ENCODE measurements around the gene EIF4G1. TPM values are rescaled to one million over a fixed set of nuclear protein-coding genes. Genes with fewer than 3 reads are reported as not detected.

EIF4G1 gene
- total RNA-seq, 4 donors from 2014 or later: 382 to 463 (median 418) TPM

GRCh38 chr3:184277366-184277765 is 37.0 kb upstream of the EIF4G1 start:
- peaks cover 5% of the 10 kb centered on the region for H3K4me1 ChIP-seq
- H3K9me3 ChIP-seq: no peaks in the 10 kb centered on the region
- no peak overlapping the region for H3K27ac ChIP-seq
- no peak for TF ChIP-seq POLR2AphosphoS5 (IDR thresholded peaks at IDR 0.05)
- TF ChIP-seq EP300 (IDR thresholded peaks at IDR 0.05): no peak
- no peak for TF ChIP-seq CTCF (IDR thresholded peaks at IDR 0.05)
- TF ChIP-seq POLR2A (IDR thresholded peaks at IDR 0.05): no peak
- no peaks in the 10 kb centered on the region for H3K36me3 ChIP-seq
- peaks cover 42% of the 10 kb centered on the region for H3K27me3 ChIP-seq
- no peak overlapping the region for H3K4me3 ChIP-seq
- 88% methylated on average over 2 of the region's 6 CpGs for WGBS
- no peak for DNase-seq (ENCODE audit: low spot score in 2 of 2)

GRCh38 chr3:184282941-184283340 is 31.5 kb upstream of the EIF4G1 start:
- TF ChIP-seq POLR2A (IDR thresholded peaks at IDR 0.05): no peak
- H3K27me3 ChIP-seq: peaks cover 8% of the 10 kb centered on the region
- H3K4me1 ChIP-seq: no peaks in the 10 kb centered on the region
- H3K36me3 ChIP-seq: no peaks in the 10 kb centered on the region
- H3K27ac ChIP-seq: no peak overlapping the region
- no peak for DNase-seq (ENCODE audit: low spot score in 2 of 2)
- no peaks in the 10 kb centered on the region for H3K9me3 ChIP-seq
- no peak overlapping the region for H3K4me3 ChIP-seq
- 86% methylated on average over 4 of the region's 4 CpGs for WGBS

- Histone ChIP-seq H3K9me3 (no peaks in the 10 kb centered on the region), H3K27me3 (peaks cover 8% of the 10 kb centered on the region), H3K36me3 (no peaks in the 10 kb centered on the region), H3K27ac (no peak overlapping the region), H3K4me1 (no peaks in the 10 kb centered on the region), H3K4me3 (no peak overlapping the region)
- TF ChIP-seq CTCF (IDR thresholded peaks at IDR 0.05): no peak
- TF ChIP-seq EP300 (IDR thresholded peaks at IDR 0.05): no peak
- no peak for TF ChIP-seq POLR2A (IDR thresholded peaks at IDR 0.05)
- no peak for TF ChIP-seq POLR2AphosphoS5 (IDR thresholded peaks at IDR 0.05)
- no peak for DNase-seq (ENCODE audit: low spot score in 2 of 2)
- WGBS: 89% methylated on average over 8 of the region's 8 CpGs
Measured at GRCh38 chr3:184283681-184284080, 30.7 kb upstream of the EIF4G1 start.

- H3K4me1 ChIP-seq: no peaks in the 10 kb centered on the region
- H3K27me3 ChIP-seq: peaks cover 14% of the 10 kb centered on the region
- no peaks in the 10 kb centered on the region for H3K36me3 ChIP-seq
- TF ChIP-seq POLR2A (IDR thresholded peaks at IDR 0.05): no peak
- no peak for TF ChIP-seq POLR2AphosphoS5 (IDR thresholded peaks at IDR 0.05)
- no peak for TF ChIP-seq EP300 (IDR thresholded peaks at IDR 0.05)
- H3K9me3 ChIP-seq: no peaks in the 10 kb centered on the region
- no peak overlapping the region for H3K4me3 ChIP-seq
- no peak for DNase-seq (ENCODE audit: low spot score in 2 of 2)
- WGBS: 25% methylated on average over 4 of the region's 4 CpGs
- no peak overlapping the region for H3K27ac ChIP-seq
Measured at GRCh38 chr3:184284696-184285095, 29.7 kb upstream of the EIF4G1 start.

- H3K9me3 ChIP-seq: no peaks in the 10 kb centered on the region
- TF ChIP-seq EP300 (IDR thresholded peaks at IDR 0.05): no peak
- TF ChIP-seq POLR2AphosphoS5 (IDR thresholded peaks at IDR 0.05): no peak
- peak; percentile 32 to 50 for TF ChIP-seq CTCF (IDR thresholded peaks at IDR 0.05)
- H3K4me3 ChIP-seq: no peak overlapping the region
- no peaks in the 10 kb centered on the region for H3K36me3 ChIP-seq
- H3K27ac ChIP-seq: no peak overlapping the region
- DNase-seq (ENCODE audit: low spot score in 2 of 2): no peak
- no peaks in the 10 kb centered on the region for H3K4me1 ChIP-seq
- H3K27me3 ChIP-seq: peaks cover 19% of the 10 kb centered on the region
- 14% methylated on average over 8 of the region's 10 CpGs for WGBS
Measured at GRCh38 chr3:184289426-184289938, 24.9 kb upstream of the EIF4G1 start.

- 90% methylated on average over 10 of the region's 10 CpGs for WGBS
- Histone ChIP-seq H3K27ac (no peak overlapping the region), H3K36me3 (no peaks in the 10 kb centered on the region), H3K4me3 (no peak overlapping the region), H3K27me3 (peaks cover 19% of the 10 kb centered on the region), H3K9me3 (no peaks in the 10 kb centered on the region), H3K4me1 (no peaks in the 10 kb centered on the region)
- TF ChIP-seq EP300 (IDR thresholded peaks at IDR 0.05) (no peak), POLR2AphosphoS5 (IDR thresholded peaks at IDR 0.05) (no peak), POLR2A (IDR thresholded peaks at IDR 0.05) (no peak), CTCF (IDR thresholded peaks at IDR 0.05) (no peak)
- DNase-seq (ENCODE audit: low spot score in 2 of 2): no peak
Measured at GRCh38 chr3:184290331-184290730, 24.1 kb upstream of the EIF4G1 start.

All from suprapubic skin (tissue), 4 donors.